ENCODE data around the gene CD46. TPM values are rescaled to one million over a fixed set of nuclear protein-coding genes. Genes with fewer than 3 reads are reported as not detected.
"Not testable (repeated sequence)": the region's sequence is repeated elsewhere in the genome, so short reads cannot be mapped to it uniquely, and the experiment has no call there.

Gene CD46
- total RNA-seq, 1 experiment from 2014 or later = 100 TPM

DNA sequence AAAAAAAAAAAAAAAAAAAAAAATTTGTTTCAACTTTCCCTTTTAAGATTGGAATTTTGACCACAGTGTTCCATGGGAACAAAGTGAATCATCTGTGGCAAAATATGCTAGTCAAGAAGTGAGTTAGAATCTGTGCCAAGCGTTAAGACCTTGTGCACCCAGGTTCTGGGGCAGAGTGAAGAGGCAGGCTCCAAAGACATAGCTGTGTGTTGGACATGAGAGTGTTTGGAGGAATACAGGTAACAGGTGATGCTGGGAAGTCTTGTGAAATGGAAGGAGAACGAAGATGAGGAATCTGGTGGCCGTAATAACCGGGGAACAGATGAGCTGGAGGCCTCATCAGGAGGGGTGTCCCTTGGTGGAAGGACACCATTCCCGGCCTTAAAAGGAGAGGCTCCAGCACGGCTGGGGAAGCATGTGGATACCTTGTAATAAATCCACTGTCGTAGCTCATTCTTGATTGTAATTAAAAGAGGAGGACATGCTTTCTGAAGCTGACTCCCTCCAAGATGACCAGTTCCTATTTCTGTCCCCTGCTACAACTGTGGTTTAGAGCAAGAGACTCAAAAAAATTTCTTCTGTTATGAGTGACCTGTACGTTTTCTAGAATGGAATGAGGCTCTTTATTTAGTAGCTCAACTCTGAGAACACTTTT, 14.2 kb upstream of the CD46 start:
- H3K4me1 ChIP-seq (ENCODE audit: control insufficient read depth in 1 of 2, insufficient read depth in 2 of 2, low read length in 2 of 2); H3K9me3 ChIP-seq (ENCODE audit: control insufficient read depth in 1 of 2, insufficient read depth in 1 of 2, low read depth in 1 of 2, low read length in 2 of 2); H3K9me2 ChIP-seq (ENCODE audit: insufficient read depth); H4K20me1 ChIP-seq (ENCODE audit: insufficient read depth); DNase-seq (ENCODE audit: low read depth, low spot score); BruUV-seq (replicated peaks); H3K79me2 ChIP-seq (ENCODE audit: insufficient read depth, low read length); H3K36me3 ChIP-seq (ENCODE audit: control insufficient read depth in 1 of 2, insufficient read depth in 2 of 2, low read length in 2 of 2); H3K27ac ChIP-seq (ENCODE audit: low read depth, low read length); ATAC-seq; H2AFZ ChIP-seq (ENCODE audit: low read depth, low read length, poor library complexity, severe bottlenecking); H3K4me3 ChIP-seq (replicated peaks in 1 of 2; ENCODE audit: low read depth in 1 of 2, low read length in 2 of 2); H3K27me3 ChIP-seq (ENCODE audit: insufficient read depth, low read length); intact Hi-C loops (cut with micrococcal nuclease); RAD21 ChIA-PET (ENCODE audit: low non-redundant PET in 1 of 2, low total read pairs in 2 of 2, uncharacterized antibody in 2 of 2, unreplicated experiment in 2 of 2); H3K9ac ChIP-seq (ENCODE audit: low read length): not testable (repeated sequence)
- POLR2A ChIA-PET = interaction anchor here (0.7 kb wide), 1 partner anchor 26 kb away, joined by 4 read pairs; no protein-coding TSS in a partner anchor
- peak overlapping the region; percentile 19; the same call in 1 of the 2 replicates for H3K4me2 ChIP-seq (ENCODE audit: low read length)
- CTCF ChIA-PET = interaction anchor here (0.6 kb wide), 2 partner anchors 468 to 1219 kb away, joined by 3 to 5 read pairs; no protein-coding TSS in a partner anchor

DNA sequence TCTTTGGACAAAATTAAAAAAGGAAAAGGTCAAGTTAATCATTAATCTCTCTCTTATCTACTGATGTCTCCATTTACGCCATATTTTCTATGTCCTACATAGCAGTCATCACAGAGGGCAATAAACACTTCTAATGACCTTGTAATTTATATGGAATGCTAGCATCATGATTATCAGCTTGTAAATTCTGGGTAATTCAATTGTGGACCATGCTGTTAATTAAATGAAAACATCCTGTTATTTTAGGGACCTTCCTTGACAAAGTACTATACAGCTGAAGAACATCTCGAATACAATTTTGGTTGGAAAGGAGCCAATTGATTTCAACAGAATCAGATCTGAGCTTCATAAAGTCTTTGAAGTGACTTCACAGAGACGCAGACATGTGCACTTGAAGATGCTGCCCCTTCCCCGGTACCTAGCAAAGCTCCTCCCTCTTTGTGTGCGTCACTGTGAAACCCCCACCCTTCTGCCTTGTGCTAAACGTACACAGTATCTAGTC, 13.6 kb upstream of the CD46 start:
- H4K20me1 ChIP-seq (ENCODE audit: insufficient read depth); H3K36me3 ChIP-seq (ENCODE audit: control insufficient read depth in 1 of 2, insufficient read depth in 2 of 2, low read length in 2 of 2); H3K9ac ChIP-seq (ENCODE audit: low read length); H3K9me3 ChIP-seq (ENCODE audit: control insufficient read depth in 1 of 2, insufficient read depth in 1 of 2, low read depth in 1 of 2, low read length in 2 of 2); ATAC-seq; RAD21 ChIA-PET (ENCODE audit: low non-redundant PET in 1 of 2, low total read pairs in 2 of 2, uncharacterized antibody in 2 of 2, unreplicated experiment in 2 of 2); H3K9me2 ChIP-seq (ENCODE audit: insufficient read depth); H3K27ac ChIP-seq (ENCODE audit: low read depth, low read length); H3K79me2 ChIP-seq (ENCODE audit: insufficient read depth, low read length); CTCF ChIA-PET; BruUV-seq (replicated peaks); H3K4me1 ChIP-seq (ENCODE audit: control insufficient read depth in 1 of 2, insufficient read depth in 2 of 2, low read length in 2 of 2); H3K27me3 ChIP-seq (ENCODE audit: insufficient read depth, low read length); DNase-seq (ENCODE audit: low read depth, low spot score); H2AFZ ChIP-seq (ENCODE audit: low read depth, low read length, poor library complexity, severe bottlenecking); H3K4me3 ChIP-seq (replicated peaks in 1 of 2; ENCODE audit: low read depth in 1 of 2, low read length in 2 of 2); intact Hi-C loops (cut with micrococcal nuclease); POLR2A ChIA-PET: not testable (repeated sequence)
- peak overlapping the region; percentile 19; the same call in 1 of the 2 replicates for H3K4me2 ChIP-seq (ENCODE audit: low read length)

- DNase-seq (ENCODE audit: low read depth, low spot score) = no peak
- intact Hi-C loops (cut with micrococcal nuclease) = no loop called here
- no peak overlapping the region for H2AFZ ChIP-seq (ENCODE audit: low read depth, low read length, poor library complexity, severe bottlenecking)
Observed at GRCh38 chr1:207740207-207740606, 11.6 kb upstream of the CD46 start.

More at GRCh38 chr1:207740207-207740606, 11.6 kb upstream of the CD46 start:
- Histone ChIP-seq H3K36me3 (ENCODE audit: control insufficient read depth in 1 of 2, insufficient read depth in 2 of 2, low read length in 2 of 2) (no peaks in the 10 kb centered on the region), H3K9ac (ENCODE audit: low read length) (no peak overlapping the region), H3K79me2 (ENCODE audit: insufficient read depth, low read length) (no peaks in the 10 kb centered on the region), H4K20me1 (ENCODE audit: insufficient read depth) (no peaks in the 10 kb centered on the region), H3K4me1 (ENCODE audit: control insufficient read depth in 1 of 2, insufficient read depth in 2 of 2, low read length in 2 of 2) (peaks cover 0 to 10% of the 10 kb centered on the region in 2 experiments; a peak in 2 of 4 replicates), H3K27me3 (ENCODE audit: insufficient read depth, low read length) (no peaks in the 10 kb centered on the region), H3K4me3 (replicated peaks in 1 of 2; ENCODE audit: low read depth in 1 of 2, low read length in 2 of 2) (no peak overlapping the region), H3K9me3 (ENCODE audit: control insufficient read depth in 1 of 2, insufficient read depth in 1 of 2, low read depth in 1 of 2, low read length in 2 of 2) (no peaks in the 10 kb centered on the region), H3K27ac (ENCODE audit: low read depth, low read length) (no peak overlapping the region), H3K9me2 (ENCODE audit: insufficient read depth) (no peaks in the 10 kb centered on the region), H3K4me2 (ENCODE audit: low read length) (no peak overlapping the region)
- CTCF ChIA-PET = no interaction called here
- POLR2A ChIA-PET = interaction anchor here (0.9 kb wide), 1 partner anchor 12 kb away, joined by 3 read pairs; the partner anchor contains the start of gene CD46
- TF ChIP-seq FOSL1 (IDR thresholded peaks at IDR 0.05; ENCODE audit: low read depth) = no peak
- no peak for TF ChIP-seq JUND (IDR thresholded peaks at IDR 0.05)
- TF ChIP-seq, protein P1, sequence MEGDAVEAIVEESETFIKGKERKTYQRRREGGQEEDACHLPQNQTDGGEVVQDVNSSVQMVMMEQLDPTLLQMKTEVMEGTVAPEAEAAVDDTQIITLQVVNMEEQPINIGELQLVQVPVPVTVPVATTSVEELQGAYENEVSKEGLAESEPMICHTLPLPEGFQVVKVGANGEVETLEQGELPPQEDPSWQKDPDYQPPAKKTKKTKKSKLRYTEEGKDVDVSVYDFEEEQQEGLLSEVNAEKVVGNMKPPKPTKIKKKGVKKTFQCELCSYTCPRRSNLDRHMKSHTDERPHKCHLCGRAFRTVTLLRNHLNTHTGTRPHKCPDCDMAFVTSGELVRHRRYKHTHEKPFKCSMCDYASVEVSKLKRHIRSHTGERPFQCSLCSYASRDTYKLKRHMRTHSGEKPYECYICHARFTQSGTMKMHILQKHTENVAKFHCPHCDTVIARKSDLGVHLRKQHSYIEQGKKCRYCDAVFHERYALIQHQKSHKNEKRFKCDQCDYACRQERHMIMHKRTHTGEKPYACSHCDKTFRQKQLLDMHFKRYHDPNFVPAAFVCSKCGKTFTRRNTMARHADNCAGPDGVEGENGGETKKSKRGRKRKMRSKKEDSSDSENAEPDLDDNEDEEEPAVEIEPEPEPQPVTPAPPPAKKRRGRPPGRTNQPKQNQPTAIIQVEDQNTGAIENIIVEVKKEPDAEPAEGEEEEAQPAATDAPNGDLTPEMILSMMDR (IDR thresholded peaks at IDR 0.05 in 2 of 3, conservative IDR thresholded peaks at IDR 0.05 in 1 of 3; ENCODE audit: borderline replicate concordance in 1 of 3, insufficient read depth in 1 of 3, low read depth in 2 of 3, low read length in 2 of 3) = no peak
- ATAC-seq = no peak
- RAD21 ChIA-PET (ENCODE audit: low non-redundant PET in 1 of 2, low total read pairs in 2 of 2, uncharacterized antibody in 2 of 2, unreplicated experiment in 2 of 2) = no interaction called here
- BruUV-seq (replicated peaks) = no TSS peak

Measured in HCT116 (cell line).